Measurements from ENCODE around the gene MOCOS. TPM values are rescaled to one million over a fixed set of nuclear protein-coding genes. Genes with fewer than 3 reads are reported as not detected.

The MOCOS gene
- total RNA-seq, 2 donors from 2014 or later, result 2.5 to 3.9 TPM

GRCh38 chr18:36302676-36303075 lies 115.4 kb downstream of the MOCOS start:
- Histone ChIP-seq H3K4me1 (replicated peaks) (peaks cover 6% of the 10 kb centered on the region), H3K4me3 (no peak overlapping the region), H3K9me3 (no peaks in the 10 kb centered on the region), H3K27ac (no peak overlapping the region), H3K36me3 (no peaks in the 10 kb centered on the region), H3K27me3 (replicated peaks; ENCODE audit: insufficient read depth) (no peaks in the 10 kb centered on the region)
- 64% methylated on average over 2 of the region's 2 CpGs for WGBS
- DNase-seq (ENCODE audit: low spot score), result no peak
- TF ChIP-seq POLR2AphosphoS5 (IDR thresholded peaks at IDR 0.05), result no peak
- TF ChIP-seq CTCF (IDR thresholded peaks at IDR 0.05), result no peak
- TF ChIP-seq POLR2A (IDR thresholded peaks at IDR 0.05), result no peak
- intact Hi-C loops (cut with DNase I), result loop anchor here (10.0 kb wide), 1 partner anchor 92 kb away; no protein-coding TSS in a partner anchor

DNA sequence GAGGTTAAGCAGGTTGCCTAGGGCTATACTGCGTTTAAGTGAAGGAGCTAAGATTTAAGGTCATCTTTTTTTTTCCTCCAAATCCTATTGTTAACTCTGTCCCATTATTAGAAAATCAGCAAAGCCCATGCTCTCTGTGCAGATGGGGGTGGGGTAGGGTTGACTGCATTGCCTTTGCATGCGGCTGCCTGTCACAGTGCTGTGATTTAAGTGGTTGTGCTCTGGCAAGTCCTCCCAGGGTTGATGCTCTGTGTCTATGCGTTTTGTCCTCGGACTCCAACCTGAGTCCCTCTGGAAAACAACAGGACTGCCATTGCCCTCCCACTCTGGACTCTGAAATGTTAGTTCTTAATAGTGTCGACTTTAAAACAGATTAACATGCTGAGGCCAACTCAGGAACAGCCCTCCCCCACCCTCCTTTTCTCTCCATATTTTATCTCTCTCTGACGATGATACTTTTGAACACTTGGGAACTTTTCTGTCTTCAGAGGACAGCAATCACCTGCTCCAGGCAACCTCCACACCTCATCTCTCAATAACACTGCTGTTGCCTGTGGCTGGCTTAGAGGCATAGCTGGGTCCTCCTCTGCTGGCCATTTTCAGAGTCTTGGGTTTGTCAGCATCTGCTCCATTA lies 116.0 kb downstream of the MOCOS start:
- WGBS, result 70% methylated on average over 6 of the region's 6 CpGs
- no peak for TF ChIP-seq POLR2A (IDR thresholded peaks at IDR 0.05)
- TF ChIP-seq CTCF (IDR thresholded peaks at IDR 0.05), result no peak
- TF ChIP-seq POLR2AphosphoS5 (IDR thresholded peaks at IDR 0.05), result no peak
- Histone ChIP-seq H3K27ac (no peak overlapping the region), H3K4me1 (replicated peaks) (no peaks in the 10 kb centered on the region), H3K4me3 (no peak overlapping the region), H3K9me3 (no peaks in the 10 kb centered on the region), H3K27me3 (replicated peaks; ENCODE audit: insufficient read depth) (no peaks in the 10 kb centered on the region), H3K36me3 (no peaks in the 10 kb centered on the region)
- no peak for DNase-seq (ENCODE audit: low spot score)
- intact Hi-C loops (cut with DNase I), result loop anchor here (10.0 kb wide), 1 partner anchor 91 kb away; no protein-coding TSS in a partner anchor

DNA sequence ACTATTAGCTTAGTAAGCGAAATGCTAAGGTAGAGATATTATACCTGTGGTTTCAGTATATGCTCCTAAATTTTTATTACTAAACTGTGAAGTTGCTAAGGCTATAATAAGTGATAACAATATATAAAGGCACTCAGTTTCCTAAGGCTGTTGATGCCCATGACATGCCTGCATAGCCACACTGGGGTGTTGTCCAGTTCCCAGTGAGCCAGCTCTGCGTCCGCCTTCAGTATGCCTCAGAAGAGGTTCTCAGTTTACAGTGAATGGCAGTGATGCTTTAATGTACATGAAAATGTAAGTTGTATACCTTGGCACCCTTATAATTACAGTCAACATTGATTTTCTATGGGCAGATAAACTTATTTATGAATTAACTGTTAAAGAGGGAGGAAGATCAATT lies 117.4 kb downstream of the MOCOS start:
- Histone ChIP-seq H3K4me3 (no peak overlapping the region), H3K4me1 (replicated peaks) (no peaks in the 10 kb centered on the region), H3K27ac (no peak overlapping the region), H3K36me3 (no peaks in the 10 kb centered on the region), H3K9me3 (no peaks in the 10 kb centered on the region), H3K27me3 (replicated peaks; ENCODE audit: insufficient read depth) (no peaks in the 10 kb centered on the region)
- intact Hi-C loops (cut with DNase I), result loop anchor here (10.0 kb wide), 1 partner anchor 90 kb away; no protein-coding TSS in a partner anchor
- WGBS, result 93% methylated on average over 3 of the region's 3 CpGs
- DNase-seq (ENCODE audit: low spot score), result no peak
- no peak for TF ChIP-seq POLR2A (IDR thresholded peaks at IDR 0.05)
- TF ChIP-seq CTCF (IDR thresholded peaks at IDR 0.05), result no peak
- no peak for TF ChIP-seq POLR2AphosphoS5 (IDR thresholded peaks at IDR 0.05)

GRCh38 chr18:36305375-36305774 lies 118.1 kb downstream of the MOCOS start:
- no peaks in the 10 kb centered on the region for H3K27me3 ChIP-seq (replicated peaks; ENCODE audit: insufficient read depth)
- no peaks in the 10 kb centered on the region for H3K4me1 ChIP-seq (replicated peaks)
- H3K4me3 ChIP-seq, result no peak overlapping the region
- intact Hi-C loops (cut with DNase I), result loop anchor here (10.0 kb wide), 1 partner anchor 89 kb away; no protein-coding TSS in a partner anchor
- DNase-seq (ENCODE audit: low spot score), result no peak
- no peak overlapping the region for H3K27ac ChIP-seq
- no peaks in the 10 kb centered on the region for H3K9me3 ChIP-seq
- no peaks in the 10 kb centered on the region for H3K36me3 ChIP-seq
- TF ChIP-seq POLR2AphosphoS5 (IDR thresholded peaks at IDR 0.05) (no peak), POLR2A (IDR thresholded peaks at IDR 0.05) (no peak)
- 63% methylated on average over 2 of the region's 2 CpGs for WGBS

- H3K4me1 ChIP-seq (replicated peaks), result no peaks in the 10 kb centered on the region
- no peaks in the 10 kb centered on the region for H3K9me3 ChIP-seq
- intact Hi-C loops (cut with DNase I), result loop anchor here (10.0 kb wide), 1 partner anchor 87 kb away; no protein-coding TSS in a partner anchor
- DNase-seq (ENCODE audit: low spot score), result no peak
- no peak overlapping the region for H3K27ac ChIP-seq
- H3K36me3 ChIP-seq, result no peaks in the 10 kb centered on the region
- H3K27me3 ChIP-seq (replicated peaks; ENCODE audit: insufficient read depth), result no peaks in the 10 kb centered on the region
- TF ChIP-seq CTCF (IDR thresholded peaks at IDR 0.05), result no peak
- no peak for TF ChIP-seq POLR2A (IDR thresholded peaks at IDR 0.05)
- TF ChIP-seq POLR2AphosphoS5 (IDR thresholded peaks at IDR 0.05), result no peak
- no peak overlapping the region for H3K4me3 ChIP-seq
Measured at GRCh38 chr18:36307513-36307912, 120.2 kb downstream of the MOCOS start.
